Neural cell (in vitro differentiated cells): ENCODE measurements around the gene SLC24A3. TPM values are rescaled to one million over a fixed set of nuclear protein-coding genes. Genes with fewer than 3 reads are reported as not detected.

Experiments used
- H2AFZ ChIP-seq: fragments of 200-600, 300-800 bp; sonication (generic), shearing (Covaris generic); 2 replicates; pipeline ENCODE4 v1.6.0; 2014; ENCODE audit warnings: low read depth, mild to moderate bottlenecking, antibody characterized with exemption, low read length, moderate library complexity
- H3F3A ChIP-seq: fragments of 200-600 bp; shearing (Covaris generic); 2 replicates; pipeline ENCODE4 v1.6.1; 2016; ENCODE audit warnings: mild to moderate bottlenecking, moderate library complexity, mixed read lengths, antibody characterized with exemption, low read length; ENCODE audit not compliant: insufficient read depth, poor library complexity, severe bottlenecking
- H3K27ac ChIP-seq: fragments of 200-600, 300-800 bp; sonication (generic), shearing (Covaris generic); 2 replicates; pipeline ENCODE4 v1.5.1; 2014; ENCODE audit warnings: mild to moderate bottlenecking, low read length, moderate library complexity
- H3K27me3 ChIP-seq: fragments of 300-800, 200-600 bp; sonication (generic), shearing (Covaris generic); 2 replicates; pipeline ENCODE4 v1.6.0; 2014; ENCODE audit warnings: mild to moderate bottlenecking, low read depth, low read length, moderate library complexity; ENCODE audit not compliant: insufficient read depth
- H3K36me3 ChIP-seq: fragments of 300-800, 200-600 bp; sonication (generic), shearing (Covaris generic); 2 replicates; pipeline ENCODE4 v1.5.1; 2014; ENCODE audit warnings: mild to moderate bottlenecking, antibody characterized with exemption, low read length, moderate library complexity; ENCODE audit not compliant: insufficient read depth
- H3K4me2 ChIP-seq: fragments of 300-800, 200-600 bp; sonication (generic), shearing (Covaris generic); 2 replicates; pipeline ENCODE4 v1.6.0; 2014; ENCODE audit warnings: mild to moderate bottlenecking, low read length
- H3K4me3 ChIP-seq: fragments of 300-800, 200-600 bp; sonication (generic), shearing (Covaris generic); 2 replicates; pipeline ENCODE4 v1.5.1; 2014; ENCODE audit warnings: mild to moderate bottlenecking, low read length, moderate library complexity
- H3K79me2 ChIP-seq: fragments of 200-600 bp; shearing (Covaris generic); replicated peaks from 2 replicates; pipeline ENCODE4 v1.6.0; 2014; ENCODE audit warnings: mild to moderate bottlenecking, low read length, moderate library complexity; ENCODE audit not compliant: insufficient read depth
- H3K9ac ChIP-seq: fragments of 300-800, 200-600 bp; sonication (generic), shearing (Covaris generic); 2 replicates; pipeline ENCODE4 v1.6.1; 2016; ENCODE audit warnings: mild to moderate bottlenecking, low read length, mixed read lengths
- H3K9me2 ChIP-seq: fragments of 200-600 bp; shearing (Covaris generic); 2 replicates; pipeline ENCODE4 v1.6.1; 2016; ENCODE audit warnings: mild to moderate bottlenecking, low read length, mixed read lengths; ENCODE audit not compliant: insufficient read depth
- H3K9me3 ChIP-seq: fragments of 200-600, 300-800 bp; sonication (generic), shearing (Covaris generic); 2 replicates; pipeline ENCODE4 v1.6.1; 2016; ENCODE audit warnings: mild to moderate bottlenecking, mixed run types, low read length, moderate library complexity, mixed read lengths
- H4K20me1 ChIP-seq: fragments of 200-600 bp; shearing (Covaris generic); 2 replicates; pipeline ENCODE4 v1.6.1; 2016; ENCODE audit warnings: mild to moderate bottlenecking, mixed run types; ENCODE audit not compliant: insufficient read depth
- EP300 ChIP-seq: fragments of 450-650 bp; conservative IDR thresholded peaks from 2 replicates; pipeline ENCODE4 v1.6.1; 2014; ENCODE audit warnings: antibody characterized with exemption, mild to moderate bottlenecking, moderate library complexity; ENCODE audit not compliant: poor library complexity, severe bottlenecking
- EZH2 ChIP-seq: fragments of 200-600, 300-800 bp; shearing (Covaris generic), sonication (generic); IDR thresholded peaks from 2 replicates; pipeline ENCODE4 v1.6.1; 2014; ENCODE audit warnings: antibody characterized with exemption, low read length, borderline replicate concordance, mild to moderate bottlenecking; ENCODE audit not compliant: insufficient read depth, poor library complexity, severe bottlenecking
- MXI1 ChIP-seq: fragments of 450-650 bp; conservative IDR thresholded peaks from 2 replicates; pipeline ENCODE4 v1.6.1; 2014; ENCODE audit warnings: antibody characterized with exemption, mild to moderate bottlenecking; ENCODE audit not compliant: poor library complexity, severe bottlenecking
- POLR2AphosphoS5 ChIP-seq: IDR thresholded peaks from 2 replicates; pipeline ENCODE4 v1.6.1; 2012
- RAD21 ChIP-seq: fragments of 450-650 bp; conservative IDR thresholded peaks from 2 replicates; pipeline ENCODE4 v1.6.1; 2014; ENCODE audit warnings: antibody characterized with exemption, mild to moderate bottlenecking, moderate library complexity
- SMC3 ChIP-seq: fragments of 450-650 bp; conservative IDR thresholded peaks from 2 replicates; pipeline ENCODE4 v1.6.1; 2014; ENCODE audit warnings: antibody characterized with exemption, mild to moderate bottlenecking, moderate library complexity; ENCODE audit not compliant: poor library complexity
- TAF1 ChIP-seq: IDR thresholded peaks from 2 replicates; pipeline ENCODE4 v1.6.1; 2012; ENCODE audit warnings: low read depth
- polyA plus RNA-seq: library from polyadenylated mRNA; depleted of rRNA; stranded (reverse); fragments of >200 nt; gene quantifications from 2 replicates; pipeline ENCODE4 v1.2.3, GENCODE V29; 2014
- TF ChIP-seq, protein P1 (sequence below): fragments of 450-650 bp; IDR thresholded peaks from 2 replicates; pipeline ENCODE4 v1.5.1; 2014; ENCODE audit warnings: antibody characterized with exemption, mild to moderate bottlenecking, moderate library complexity; ENCODE audit not compliant: poor library complexity, severe bottlenecking
- TF ChIP-seq, protein P2 (sequence below): IDR thresholded peaks from 2 replicates; pipeline ENCODE4 v1.6.1; 2012; ENCODE audit warnings: borderline replicate concordance

SLC24A3 gene
- polyA plus RNA-seq, 1 donor from 2014 or later, result 6.5 TPM

- TF ChIP-seq EZH2, result no peak
- TF ChIP-seq, protein P1, sequence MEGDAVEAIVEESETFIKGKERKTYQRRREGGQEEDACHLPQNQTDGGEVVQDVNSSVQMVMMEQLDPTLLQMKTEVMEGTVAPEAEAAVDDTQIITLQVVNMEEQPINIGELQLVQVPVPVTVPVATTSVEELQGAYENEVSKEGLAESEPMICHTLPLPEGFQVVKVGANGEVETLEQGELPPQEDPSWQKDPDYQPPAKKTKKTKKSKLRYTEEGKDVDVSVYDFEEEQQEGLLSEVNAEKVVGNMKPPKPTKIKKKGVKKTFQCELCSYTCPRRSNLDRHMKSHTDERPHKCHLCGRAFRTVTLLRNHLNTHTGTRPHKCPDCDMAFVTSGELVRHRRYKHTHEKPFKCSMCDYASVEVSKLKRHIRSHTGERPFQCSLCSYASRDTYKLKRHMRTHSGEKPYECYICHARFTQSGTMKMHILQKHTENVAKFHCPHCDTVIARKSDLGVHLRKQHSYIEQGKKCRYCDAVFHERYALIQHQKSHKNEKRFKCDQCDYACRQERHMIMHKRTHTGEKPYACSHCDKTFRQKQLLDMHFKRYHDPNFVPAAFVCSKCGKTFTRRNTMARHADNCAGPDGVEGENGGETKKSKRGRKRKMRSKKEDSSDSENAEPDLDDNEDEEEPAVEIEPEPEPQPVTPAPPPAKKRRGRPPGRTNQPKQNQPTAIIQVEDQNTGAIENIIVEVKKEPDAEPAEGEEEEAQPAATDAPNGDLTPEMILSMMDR, result no peak
- TF ChIP-seq, protein P2, sequence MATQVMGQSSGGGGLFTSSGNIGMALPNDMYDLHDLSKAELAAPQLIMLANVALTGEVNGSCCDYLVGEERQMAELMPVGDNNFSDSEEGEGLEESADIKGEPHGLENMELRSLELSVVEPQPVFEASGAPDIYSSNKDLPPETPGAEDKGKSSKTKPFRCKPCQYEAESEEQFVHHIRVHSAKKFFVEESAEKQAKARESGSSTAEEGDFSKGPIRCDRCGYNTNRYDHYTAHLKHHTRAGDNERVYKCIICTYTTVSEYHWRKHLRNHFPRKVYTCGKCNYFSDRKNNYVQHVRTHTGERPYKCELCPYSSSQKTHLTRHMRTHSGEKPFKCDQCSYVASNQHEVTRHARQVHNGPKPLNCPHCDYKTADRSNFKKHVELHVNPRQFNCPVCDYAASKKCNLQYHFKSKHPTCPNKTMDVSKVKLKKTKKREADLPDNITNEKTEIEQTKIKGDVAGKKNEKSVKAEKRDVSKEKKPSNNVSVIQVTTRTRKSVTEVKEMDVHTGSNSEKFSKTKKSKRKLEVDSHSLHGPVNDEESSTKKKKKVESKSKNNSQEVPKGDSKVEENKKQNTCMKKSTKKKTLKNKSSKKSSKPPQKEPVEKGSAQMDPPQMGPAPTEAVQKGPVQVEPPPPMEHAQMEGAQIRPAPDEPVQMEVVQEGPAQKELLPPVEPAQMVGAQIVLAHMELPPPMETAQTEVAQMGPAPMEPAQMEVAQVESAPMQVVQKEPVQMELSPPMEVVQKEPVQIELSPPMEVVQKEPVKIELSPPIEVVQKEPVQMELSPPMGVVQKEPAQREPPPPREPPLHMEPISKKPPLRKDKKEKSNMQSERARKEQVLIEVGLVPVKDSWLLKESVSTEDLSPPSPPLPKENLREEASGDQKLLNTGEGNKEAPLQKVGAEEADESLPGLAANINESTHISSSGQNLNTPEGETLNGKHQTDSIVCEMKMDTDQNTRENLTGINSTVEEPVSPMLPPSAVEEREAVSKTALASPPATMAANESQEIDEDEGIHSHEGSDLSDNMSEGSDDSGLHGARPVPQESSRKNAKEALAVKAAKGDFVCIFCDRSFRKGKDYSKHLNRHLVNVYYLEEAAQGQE, result no peak
- no peak for TF ChIP-seq TAF1
- H3K79me2 ChIP-seq, result no peaks in the 10 kb centered on the region
- no peaks in the 10 kb centered on the region for H3K9me2 ChIP-seq
- H3K27ac ChIP-seq, result no peak overlapping the region
- no peak overlapping the region for H2AFZ ChIP-seq
- H3K36me3 ChIP-seq, result no peaks in the 10 kb centered on the region
- H4K20me1 ChIP-seq, result no peaks in the 10 kb centered on the region
- no peaks in the 10 kb centered on the region for H3K27me3 ChIP-seq
- H3K4me2 ChIP-seq, result no peak overlapping the region
- H3K4me3 ChIP-seq, result no peak overlapping the region
- no peak overlapping the region for H3K9ac ChIP-seq
- H3K9me3 ChIP-seq, result no peaks in the 10 kb centered on the region
- H3F3A ChIP-seq, result no peaks in the 10 kb centered on the region
Observed at GRCh38 chr20:19272976-19273654, 60.7 kb downstream of the SLC24A3 start.

GRCh38 chr20:19274001-19274400 is 61.6 kb downstream of the SLC24A3 start:
- H3K9me3 ChIP-seq, result no peaks in the 10 kb centered on the region
- H3K79me2 ChIP-seq, result no peaks in the 10 kb centered on the region
- no peaks in the 10 kb centered on the region for H3K9me2 ChIP-seq
- H3K27ac ChIP-seq, result no peak overlapping the region
- no peak overlapping the region for H2AFZ ChIP-seq
- no peaks in the 10 kb centered on the region for H3K27me3 ChIP-seq
- TF ChIP-seq, protein P1, result no peak
- TF ChIP-seq POLR2AphosphoS5 (no peak), EP300 (no peak), EZH2 (no peak), TAF1 (no peak), SMC3 (no peak), RAD21 (no peak), MXI1 (no peak)
- TF ChIP-seq, protein P2, result no peak
- H4K20me1 ChIP-seq, result no peaks in the 10 kb centered on the region
- H3K36me3 ChIP-seq, result no peaks in the 10 kb centered on the region
- H3F3A ChIP-seq, result no peaks in the 10 kb centered on the region
- H3K9ac ChIP-seq, result no peak overlapping the region
- H3K4me2 ChIP-seq, result no peak overlapping the region
- no peak overlapping the region for H3K4me3 ChIP-seq
